PC-9 (cell line): ENCODE results near the gene LIMA1.

Experiments
- CTCF ChIP-seq: fragments of 200-600 bp; sonication (generic); conservative IDR thresholded peaks from 2 replicates; pipeline ENCODE4 v1.6.1; 2017; ENCODE audit warnings: mixed run types, antibody characterized with exemption, mild to moderate bottlenecking, moderate library complexity
- EZH2 ChIP-seq: fragments of 200-600 bp; sonication (generic); IDR thresholded peaks from 2 replicates; pipeline ENCODE4 v1.8.0; 2017; ENCODE audit warnings: antibody characterized with exemption, low read depth

DNA sequence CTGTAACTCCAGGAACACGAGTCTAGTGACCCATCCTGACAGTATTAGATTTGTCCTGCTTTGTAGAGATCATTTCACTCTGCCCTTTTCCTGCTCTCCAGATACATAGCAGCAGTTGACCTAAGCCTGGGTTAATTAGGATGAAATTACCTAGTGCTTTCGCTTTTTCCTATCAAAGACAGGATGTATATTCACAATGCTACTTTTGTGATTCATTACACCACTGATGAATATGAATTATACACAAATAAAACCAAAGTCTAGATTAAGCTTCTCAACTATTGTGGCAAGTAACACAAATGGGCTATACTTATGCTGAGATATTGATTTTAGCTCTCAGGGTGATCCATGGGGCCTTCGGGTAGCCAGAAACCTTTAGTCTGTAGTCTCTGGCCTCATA lies 134.0 kb downstream of the LIMA1 start:
- no peak for TF ChIP-seq CTCF
- TF ChIP-seq EZH2: no peak
